Common myeloid progenitor, CD34-positive (primary cell): Measurements from ENCODE around the gene USHBP1.

ENCODE experiments used
- CTCF ChIA-PET: fragments of 350-600 bp; sonication (Branson Sonifier 250); formaldehyde crosslinking; loops from one replicate; lab custom pipeline; 2021; ENCODE audit warnings: antibody characterized with exemption; lab: Charles Lee
- POLR2A ChIA-PET: fragments of 350-600 bp; sonication (Branson Sonifier 250); formaldehyde crosslinking; loops from one replicate; lab custom pipeline; 2021; ENCODE audit warnings: antibody characterized with exemption; lab: Charles Lee
- DNase-seq, 3 donors: peaks; one replicate each; pipeline versions ENCODE4 v3.0.0 to v3.0.0-alpha.2; 2013
- H3K27ac ChIP-seq, 2 experiments: 1 replicate in 1 of 2; 2 replicates in 1 of 2; pipeline ENCODE4 v1.7.0; 2013; ENCODE audit warnings: inconsistent platforms in 2 of 2, low read length in 2 of 2, mild to moderate bottlenecking in 2 of 2, low read depth in 1 of 2, moderate library complexity in 1 of 2; ENCODE audit not compliant: severe bottlenecking in 2 of 2, insufficient read depth in 1 of 2, poor library complexity in 1 of 2
- H3K27me3 ChIP-seq, 5 experiments: replicated peaks in 2 of 5; 1 replicate in 3 of 5; 2 replicates in 2 of 5; pipeline versions ENCODE4 v1.6.1 to v1.7.0; 2013; ENCODE audit warnings: low read length in 4 of 5, mild to moderate bottlenecking in 2 of 5, moderate library complexity in 2 of 5, inconsistent platforms in 1 of 5; ENCODE audit not compliant: insufficient read depth in 5 of 5, control insufficient read depth in 4 of 5
- H3K36me3 ChIP-seq, 4 experiments: 1 replicate in 2 of 4; 2 replicates in 2 of 4; pipeline versions ENCODE4 v1.6.1 to v1.7.0; 2013; ENCODE audit warnings: low read length in 3 of 4, control low read depth in 1 of 4, mild to moderate bottlenecking in 1 of 4; ENCODE audit not compliant: control insufficient read depth in 4 of 4, insufficient read depth in 4 of 4
- H3K4me1 ChIP-seq, 4 experiments: 1 replicate in 3 of 4; 2 replicates in 1 of 4; pipeline versions ENCODE4 v1.6.1 to v1.7.1; 2013; ENCODE audit warnings: low read length in 3 of 4, mild to moderate bottlenecking in 3 of 4, control low read depth in 1 of 4, inconsistent platforms in 1 of 4, moderate library complexity in 1 of 4; ENCODE audit not compliant: control insufficient read depth in 4 of 4, insufficient read depth in 4 of 4; ENCODE audit errors: control extremely low read depth in 1 of 4
- H3K4me3 ChIP-seq, 7 experiments: 1 replicate in 4 of 7; 2 replicates in 3 of 7; pipeline versions ENCODE4 v1.5.1 to v1.7.0; 2013; ENCODE audit warnings: mild to moderate bottlenecking in 7 of 7, low read length in 6 of 7, moderate library complexity in 6 of 7, inconsistent platforms in 2 of 7, low read depth in 2 of 7, control low read depth in 1 of 7; ENCODE audit not compliant: insufficient read depth in 4 of 7, control insufficient read depth in 1 of 7; ENCODE audit errors: extremely low read depth in 1 of 7
- H3K9me3 ChIP-seq, 5 experiments: 1 replicate in 4 of 5; 2 replicates in 1 of 5; pipeline versions ENCODE4 v1.6.1 to v1.7.1; 2013; ENCODE audit warnings: low read length in 4 of 5, mild to moderate bottlenecking in 2 of 5, inconsistent platforms in 1 of 5, low read depth in 1 of 5, moderate library complexity in 1 of 5; ENCODE audit not compliant: control insufficient read depth in 4 of 5, insufficient read depth in 2 of 5; ENCODE audit errors: control extremely low read depth in 1 of 5
- WGBS: methylation state at CpG from one replicate; pipeline ENCODE4 v1.1.5; 2013; ENCODE audit not compliant: insufficient coverage; 5-methylcytosine and 5-hydroxymethylcytosine counted together

The USHBP1 gene

DNA sequence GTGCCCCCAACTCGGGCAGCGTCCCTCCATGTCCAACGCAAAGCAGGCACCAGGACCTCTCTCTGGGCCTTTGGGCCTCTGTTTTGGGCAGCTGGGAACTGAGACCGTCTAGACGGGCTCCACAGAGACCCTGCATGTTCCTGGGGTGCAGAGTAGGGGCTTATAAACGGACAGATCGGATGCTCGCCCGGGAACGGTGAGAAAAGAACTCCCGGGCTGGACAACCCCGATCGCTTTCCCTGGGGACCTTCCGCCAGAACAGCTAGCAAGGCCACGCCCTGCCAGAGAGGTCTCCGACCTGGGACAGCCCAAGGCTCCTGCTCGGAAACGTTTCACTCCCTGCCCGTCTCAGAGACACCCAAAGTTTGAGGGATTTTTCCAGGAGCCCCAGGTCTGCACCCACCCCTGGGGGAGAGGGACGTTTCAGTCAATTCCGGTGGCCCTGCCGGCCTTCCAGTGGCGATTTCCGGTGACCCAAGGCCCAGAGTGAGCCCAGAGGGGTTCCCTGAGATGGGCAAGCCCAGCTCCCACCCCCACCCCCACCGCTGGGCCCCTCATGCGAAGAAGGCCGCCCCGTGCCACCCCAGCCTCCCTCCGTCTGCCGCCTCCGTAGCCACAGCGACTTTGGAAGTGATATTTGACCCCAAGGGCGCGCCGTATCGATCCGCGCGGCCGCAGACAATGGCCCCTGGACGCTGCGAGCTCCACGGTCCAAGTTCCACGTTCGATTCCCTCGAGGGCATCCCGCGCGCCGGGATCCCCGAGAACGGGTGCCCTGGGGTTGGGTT, 20.5 kb downstream of the USHBP1 start:
- 54% methylated on average over 35 of the region's 52 CpGs for WGBS
- H3K9me3 ChIP-seq: no peaks in the 10 kb centered on the region
- ChIA-PET CTCF (interaction anchor here (0.6 to 1.8 kb wide), 5 partner anchors 10 to 23 kb away, joined by 3 to 8 read pairs (median 3); partner anchors contain the start of genes OCEL1 and USHBP1), POLR2A (no interaction called here)
- DNase-seq: no peak
- peak overlapping the region in 6 of 7 experiments; percentile 44 to 76 (median 70) for H3K4me3 ChIP-seq
- H3K27me3 ChIP-seq: no peaks in the 10 kb centered on the region
- H3K27ac ChIP-seq: no peak overlapping the region
- peaks cover 0 to 25% (median 24%) of the 10 kb centered on the region in 4 experiments for H3K4me1 ChIP-seq
- peaks cover 0 to 9% (median 0%) of the 10 kb centered on the region in 4 experiments for H3K36me3 ChIP-seq

DNA sequence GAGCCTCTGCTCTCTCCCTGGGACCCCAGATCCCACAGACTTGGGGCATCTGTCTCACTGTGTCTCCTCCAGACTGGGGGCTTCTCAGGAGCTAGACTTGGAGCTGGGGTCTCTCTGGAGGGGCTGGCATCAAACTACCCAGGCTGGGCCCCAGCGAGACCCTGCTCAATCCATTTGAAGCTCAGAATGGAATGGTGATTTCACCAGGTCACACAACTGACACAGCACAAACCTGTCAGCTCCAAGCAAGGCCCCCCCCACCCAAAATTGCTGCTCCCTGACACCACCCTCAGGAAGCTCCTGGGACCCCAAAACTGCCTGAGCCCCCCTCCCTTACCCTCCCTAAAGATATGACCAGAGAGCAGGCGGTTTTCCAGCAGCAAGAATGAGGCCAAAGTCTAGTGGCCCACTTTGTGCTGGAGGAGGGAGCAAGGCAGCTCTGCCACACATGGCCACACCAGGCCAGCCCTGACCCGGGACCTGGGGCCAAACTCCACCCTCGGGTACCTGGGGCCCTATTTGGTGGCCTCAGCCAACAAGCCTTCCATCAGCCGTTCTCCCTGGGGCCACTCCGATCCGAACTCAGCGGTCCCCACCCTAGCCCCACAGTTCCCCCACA, 21.2 kb downstream of the USHBP1 start:
- Histone ChIP-seq H3K9me3 (no peaks in the 10 kb centered on the region), H3K27me3 (no peaks in the 10 kb centered on the region), H3K27ac (no peak overlapping the region), H3K4me1 (peaks cover 0 to 25% (median 24%) of the 10 kb centered on the region in 4 experiments), H3K4me3 (no peak overlapping the region), H3K36me3 (peaks cover 0 to 10% (median under 1%) of the 10 kb centered on the region in 4 experiments)
- no peak for DNase-seq
- 90% methylated on average over 6 of the region's 8 CpGs for WGBS
- CTCF ChIA-PET: interaction anchor here (0.6 to 1.8 kb wide), 7 partner anchors 10 to 175 kb away, joined by 3 to 8 read pairs (median 3); partner anchors contain the start of genes OCEL1 and USHBP1
- POLR2A ChIA-PET: no interaction called here

DNA sequence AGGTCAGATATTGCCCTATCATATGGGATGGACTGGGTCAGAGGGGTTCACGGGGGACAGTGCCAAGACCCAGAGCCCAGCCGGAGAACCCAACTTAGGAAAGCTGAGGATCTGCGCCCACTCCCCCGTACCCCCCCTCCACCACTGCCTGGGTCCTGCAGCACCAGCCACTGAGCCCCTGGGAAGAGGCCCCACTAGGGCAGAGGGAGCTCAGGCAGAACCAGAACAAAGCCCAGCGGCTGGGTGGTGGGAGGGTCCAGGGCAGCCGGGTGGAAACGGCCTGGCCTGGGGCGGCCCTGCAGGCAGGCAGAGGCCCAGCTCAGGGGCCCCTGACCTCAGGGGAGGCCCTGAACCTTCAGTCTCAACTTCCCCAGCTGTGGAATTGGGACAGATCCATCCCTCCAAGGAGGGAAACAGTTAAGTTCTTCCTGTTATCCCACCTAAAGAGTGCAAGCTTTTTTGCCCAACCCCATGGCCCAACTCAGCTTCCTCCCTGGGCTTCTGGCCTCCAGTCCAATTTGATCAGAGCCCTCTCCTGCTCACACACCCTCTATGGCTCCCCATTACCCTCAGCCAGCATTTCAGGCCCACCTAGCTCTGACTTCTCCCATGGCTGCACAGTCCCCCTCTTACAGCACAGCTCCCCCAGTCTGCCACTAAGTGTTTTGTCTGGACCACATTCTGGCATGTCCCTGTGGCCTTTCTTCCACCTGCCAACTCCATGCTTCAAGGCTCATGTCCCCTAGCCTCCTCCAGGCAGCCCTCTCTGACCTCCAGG, 21.9 kb downstream of the USHBP1 start:
- Histone ChIP-seq H3K9me3 (no peaks in the 10 kb centered on the region), H3K36me3 (peaks cover 0 to 14% (median 3%) of the 10 kb centered on the region in 4 experiments), H3K27me3 (no peaks in the 10 kb centered on the region), H3K4me1 (peaks cover 0 to 25% (median 24%) of the 10 kb centered on the region in 4 experiments), H3K27ac (no peak overlapping the region), H3K4me3 (no peak overlapping the region)
- POLR2A ChIA-PET: no interaction called here
- 93% methylated on average over 8 of the region's 8 CpGs for WGBS
- CTCF ChIA-PET: interaction anchor here (0.9 to 1.8 kb wide), 7 partner anchors 9 to 174 kb away, joined by 3 to 8 read pairs (median 4); partner anchors contain the start of gene OCEL1
- DNase-seq: peak in 1 of 3 donors; percentile 19

DNA sequence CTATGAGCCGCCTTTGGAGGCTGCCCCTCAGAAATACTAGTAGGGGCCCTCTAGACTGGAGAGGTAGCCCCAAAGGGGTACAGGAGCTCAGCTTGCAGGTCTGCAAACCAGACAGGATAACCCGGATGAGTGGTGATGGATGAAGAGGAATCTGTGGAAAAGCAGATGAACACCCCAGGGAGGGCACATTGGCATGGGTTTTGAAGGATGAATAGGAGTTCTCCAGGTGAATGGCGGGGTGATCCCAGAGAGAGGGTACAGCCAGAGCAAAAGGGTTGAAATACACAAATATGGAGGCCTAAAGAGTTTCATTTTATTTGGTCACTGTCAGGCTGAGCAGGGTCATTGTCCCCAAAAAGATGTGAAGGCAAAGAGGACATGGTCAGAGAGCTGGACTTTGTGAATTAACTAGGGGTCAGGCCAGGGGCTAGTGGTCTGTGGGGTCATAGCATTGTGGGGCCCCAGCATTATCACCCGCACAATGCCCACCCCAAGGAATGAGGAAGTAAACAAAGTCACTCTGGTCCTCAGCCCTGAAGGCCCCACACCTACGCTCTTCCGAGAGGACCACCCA, 23.6 kb downstream of the USHBP1 start:
- 100% methylated on average over 5 of the region's 6 CpGs for WGBS
- H3K4me3 ChIP-seq: no peak overlapping the region
- no peaks in the 10 kb centered on the region for H3K27me3 ChIP-seq
- H3K9me3 ChIP-seq: no peaks in the 10 kb centered on the region
- DNase-seq: no peak
- POLR2A ChIA-PET: interaction anchor here (0.6 kb wide), 1 partner anchor 26 kb away, joined by 3 read pairs; the partner anchor contains the start of gene USE1
- CTCF ChIA-PET: interaction anchor here (0.8 to 1.9 kb wide), 4 partner anchors 15 to 78 kb away, joined by 3 to 7 read pairs (median 3); partner anchors contain the start of genes OCEL1 and USHBP1
- peaks cover 0 to 17% (median 13%) of the 10 kb centered on the region in 4 experiments for H3K4me1 ChIP-seq
- peaks cover 0 to 14% (median 3%) of the 10 kb centered on the region in 4 experiments for H3K36me3 ChIP-seq
- H3K27ac ChIP-seq: no peak overlapping the region

DNA sequence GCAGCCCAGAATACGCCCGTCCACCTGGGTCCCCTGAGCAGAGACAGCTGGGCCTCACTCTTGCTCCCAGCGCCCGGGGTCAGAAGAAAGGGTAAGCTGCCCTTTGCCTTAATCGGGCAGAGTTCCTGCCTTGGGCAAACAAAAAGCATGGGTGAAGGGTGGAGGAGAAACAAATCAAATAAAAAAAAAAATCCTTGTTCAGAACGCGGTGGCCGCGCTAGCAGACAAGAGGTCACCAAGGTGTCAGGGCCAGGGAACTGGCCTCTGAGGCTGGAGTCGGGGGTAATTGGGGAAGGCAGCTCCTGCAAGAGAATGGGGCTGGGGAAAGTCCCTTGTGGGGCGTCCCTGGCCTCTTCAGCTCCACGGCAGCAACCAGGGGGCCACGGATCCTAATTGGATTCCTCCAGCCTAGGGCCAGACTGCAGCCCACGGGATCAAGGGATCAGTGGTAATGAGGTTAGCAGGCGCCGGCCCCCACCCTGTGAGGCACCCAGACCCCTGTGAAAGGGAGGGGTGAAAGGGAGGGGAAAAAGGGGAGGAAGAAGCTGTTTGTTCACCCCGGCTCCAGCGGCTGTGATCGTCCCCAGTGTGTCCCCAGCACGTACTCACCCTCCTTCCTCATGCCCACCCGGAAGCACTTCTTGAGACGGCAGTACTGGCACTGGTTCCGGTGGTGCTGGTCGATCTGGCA, 24.3 kb downstream of the USHBP1 start:
- Histone ChIP-seq H3K27me3 (no peaks in the 10 kb centered on the region), H3K9me3 (no peaks in the 10 kb centered on the region), H3K4me3 (no peak overlapping the region), H3K4me1 (peaks cover 0 to 22% (median 19%) of the 10 kb centered on the region in 4 experiments), H3K36me3 (peaks cover 0 to 14% (median 3%) of the 10 kb centered on the region in 4 experiments), H3K27ac (no peak overlapping the region)
- DNase-seq: no peak
- POLR2A ChIA-PET: interaction anchor here (0.6 kb wide), 2 partner anchors 25 to 51 kb away, joined by 3 to 4 read pairs; partner anchors contain the start of gene USE1
- CTCF ChIA-PET: interaction anchor here (1.0 to 1.9 kb wide), 2 partner anchors 24 to 77 kb away, joined by 3 to 7 read pairs; partner anchors contain the start of gene USHBP1
- WGBS: 87% methylated on average over 18 of the region's 24 CpGs
